PFSK-1 (cell line): ENCODE results near the gene SH3TC1.

Experiments used
- POLR2AphosphoS5 ChIP-seq: IDR thresholded peaks from 2 replicates; pipeline ENCODE4 v1.6.1; 2012; ENCODE audit warnings: low read depth, mild to moderate bottlenecking, control low read depth, low read length, moderate library complexity
- TAF1 ChIP-seq: IDR thresholded peaks from 2 replicates; pipeline ENCODE4 v1.6.1; 2012; ENCODE audit warnings: low read length, control low read depth, borderline replicate concordance; ENCODE audit not compliant: insufficient read depth
- TF ChIP-seq, protein P1 (sequence below), 2 experiments: IDR thresholded peaks; 2 replicates each; pipeline versions ENCODE4 v1.6.1 to v1.8.0; 2011 to 2012; ENCODE audit warnings: low read depth in 2 of 2, low read length in 2 of 2, control low read depth in 1 of 2, inconsistent platforms in 1 of 2, mild to moderate bottlenecking in 1 of 2, moderate library complexity in 1 of 2; ENCODE audit not compliant: insufficient read depth in 1 of 2

DNA sequence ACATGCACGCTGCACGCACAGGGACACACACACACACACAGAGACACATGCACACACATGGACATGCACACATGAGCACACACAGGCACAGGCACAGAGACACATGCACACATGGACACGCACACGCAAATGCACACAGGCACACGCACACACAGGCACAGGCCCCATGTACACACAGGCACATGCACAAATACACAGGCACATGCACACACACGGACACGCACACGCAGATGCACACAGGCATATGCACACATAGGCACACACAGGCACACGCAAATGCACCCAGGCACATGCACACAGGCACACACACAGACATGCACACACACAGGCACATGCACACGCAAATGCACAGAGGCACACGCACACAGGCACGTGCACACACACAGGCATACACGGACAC is 40.1 kb downstream of the SH3TC1 start:
- TF ChIP-seq POLR2AphosphoS5 (no peak), TAF1 (no peak)
- TF ChIP-seq, protein P1, sequence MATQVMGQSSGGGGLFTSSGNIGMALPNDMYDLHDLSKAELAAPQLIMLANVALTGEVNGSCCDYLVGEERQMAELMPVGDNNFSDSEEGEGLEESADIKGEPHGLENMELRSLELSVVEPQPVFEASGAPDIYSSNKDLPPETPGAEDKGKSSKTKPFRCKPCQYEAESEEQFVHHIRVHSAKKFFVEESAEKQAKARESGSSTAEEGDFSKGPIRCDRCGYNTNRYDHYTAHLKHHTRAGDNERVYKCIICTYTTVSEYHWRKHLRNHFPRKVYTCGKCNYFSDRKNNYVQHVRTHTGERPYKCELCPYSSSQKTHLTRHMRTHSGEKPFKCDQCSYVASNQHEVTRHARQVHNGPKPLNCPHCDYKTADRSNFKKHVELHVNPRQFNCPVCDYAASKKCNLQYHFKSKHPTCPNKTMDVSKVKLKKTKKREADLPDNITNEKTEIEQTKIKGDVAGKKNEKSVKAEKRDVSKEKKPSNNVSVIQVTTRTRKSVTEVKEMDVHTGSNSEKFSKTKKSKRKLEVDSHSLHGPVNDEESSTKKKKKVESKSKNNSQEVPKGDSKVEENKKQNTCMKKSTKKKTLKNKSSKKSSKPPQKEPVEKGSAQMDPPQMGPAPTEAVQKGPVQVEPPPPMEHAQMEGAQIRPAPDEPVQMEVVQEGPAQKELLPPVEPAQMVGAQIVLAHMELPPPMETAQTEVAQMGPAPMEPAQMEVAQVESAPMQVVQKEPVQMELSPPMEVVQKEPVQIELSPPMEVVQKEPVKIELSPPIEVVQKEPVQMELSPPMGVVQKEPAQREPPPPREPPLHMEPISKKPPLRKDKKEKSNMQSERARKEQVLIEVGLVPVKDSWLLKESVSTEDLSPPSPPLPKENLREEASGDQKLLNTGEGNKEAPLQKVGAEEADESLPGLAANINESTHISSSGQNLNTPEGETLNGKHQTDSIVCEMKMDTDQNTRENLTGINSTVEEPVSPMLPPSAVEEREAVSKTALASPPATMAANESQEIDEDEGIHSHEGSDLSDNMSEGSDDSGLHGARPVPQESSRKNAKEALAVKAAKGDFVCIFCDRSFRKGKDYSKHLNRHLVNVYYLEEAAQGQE (IDR thresholded peaks at IDR 0.05; ENCODE audit: insufficient read depth in 1 of 2, low read depth in 2 of 2, low read length in 2 of 2): no peak
